Glutamatergic neuron (in vitro differentiated cells): ENCODE results near the gene STARD10. TPM values are rescaled to one million over a fixed set of nuclear protein-coding genes. Genes with fewer than 3 reads are reported as not detected.

ENCODE experiments used
- DNase-seq: peaks from one replicate; pipeline ENCODE4 v3.0.0; 2022
- H3K27ac Mint-ChIP-seq: one replicate; pipeline ENCODE4 v1.8.0; 2020; ENCODE audit warnings: mild to moderate bottlenecking, mixed read lengths, inconsistent platforms; ENCODE audit not compliant: unreplicated experiment
- H3K27me3 Mint-ChIP-seq: one replicate; pipeline ENCODE4 v1.8.0; 2020; ENCODE audit warnings: mild to moderate bottlenecking, moderate library complexity, mixed read lengths, inconsistent platforms; ENCODE audit not compliant: unreplicated experiment
- H3K36me3 Mint-ChIP-seq: one replicate; pipeline ENCODE4 v1.8.0; 2020; ENCODE audit warnings: mild to moderate bottlenecking, mixed read lengths, inconsistent platforms; ENCODE audit not compliant: unreplicated experiment
- H3K4me1 Mint-ChIP-seq: one replicate; pipeline ENCODE4 v1.8.0; 2020; ENCODE audit warnings: mild to moderate bottlenecking, low read depth, mixed read lengths, inconsistent platforms; ENCODE audit not compliant: unreplicated experiment
- H3K4me3 Mint-ChIP-seq: one replicate; pipeline ENCODE4 v1.8.0; 2020; ENCODE audit warnings: mild to moderate bottlenecking, mixed read lengths, inconsistent platforms; ENCODE audit not compliant: unreplicated experiment
- H3K9me3 Mint-ChIP-seq: one replicate; pipeline ENCODE4 v1.8.0; 2020; ENCODE audit warnings: mild to moderate bottlenecking, moderate library complexity, mixed read lengths, inconsistent platforms; ENCODE audit not compliant: unreplicated experiment
- CTCF ChIP-seq: fragments of 200-600 bp; sonication (generic); IDR thresholded peaks from one replicate; pipeline ENCODE4 v1.5.0; 2021; ENCODE audit not compliant: partially characterized antibody, unreplicated experiment
- total RNA-seq: library from RNA; stranded (reverse); fragmentation: NEBNext Ultra II Directional; extraction: Animal tissue kit (Norgen Biotek cat#: 25700); gene quantifications from one replicate; pipeline ENCODE4 v1.2.1, GENCODE V29; 2021; ENCODE audit not compliant: unreplicated experiment

The STARD10 gene
- total RNA-seq, 1 donor from 2014 or later: 13.5 TPM

GRCh38 chr11:72755713-72756285 lies 38.0 kb downstream of the STARD10 start:
- Mint-ChIP-seq H3K27me3 (peaks cover 23% of the 10 kb centered on the region), H3K4me1 (peaks cover 7% of the 10 kb centered on the region), H3K4me3 (no peak overlapping the region), H3K36me3 (peaks cover 5% of the 10 kb centered on the region), H3K9me3 (peaks cover 4% of the 10 kb centered on the region), H3K27ac (no peak overlapping the region)
- no peak for DNase-seq
- TF ChIP-seq CTCF: no peak

GRCh38 chr11:72754544-72755155 lies 39.2 kb downstream of the STARD10 start:
- Mint-ChIP-seq H3K4me3 (no peak overlapping the region), H3K27ac (no peak overlapping the region), H3K36me3 (peaks cover 5% of the 10 kb centered on the region), H3K9me3 (peaks cover 4% of the 10 kb centered on the region), H3K4me1 (peaks cover 7% of the 10 kb centered on the region), H3K27me3 (peaks cover 23% of the 10 kb centered on the region)
- no peak for DNase-seq
- TF ChIP-seq CTCF: no peak

- TF ChIP-seq CTCF: no peak
- Mint-ChIP-seq H3K4me3 (no peak overlapping the region), H3K27me3 (peaks cover 20% of the 10 kb centered on the region), H3K4me1 (peaks cover 7% of the 10 kb centered on the region), H3K9me3 (peaks cover 4% of the 10 kb centered on the region), H3K36me3 (peaks cover 5% of the 10 kb centered on the region), H3K27ac (no peak overlapping the region)
- no peak for DNase-seq
Observed at GRCh38 chr11:72754149-72754543, 39.7 kb downstream of the STARD10 start.

- H3K36me3 Mint-ChIP-seq: peaks cover 5% of the 10 kb centered on the region
- H3K27me3 Mint-ChIP-seq: peaks cover 18% of the 10 kb centered on the region
- H3K4me1 Mint-ChIP-seq: peaks cover 7% of the 10 kb centered on the region
- no peak overlapping the region for H3K4me3 Mint-ChIP-seq
- no peak for TF ChIP-seq CTCF
- DNase-seq: no peak
- H3K9me3 Mint-ChIP-seq: peaks cover 4% of the 10 kb centered on the region
- H3K27ac Mint-ChIP-seq: no peak overlapping the region
Observed at GRCh38 chr11:72753341-72754148, 40.3 kb downstream of the STARD10 start.
